Activated T-cell treated with anti-CD3 and anti-CD28 coated beads for 1 hour (primary cell): Measurements from ENCODE around the gene BAG2.
A peak's percentile ranks its signal among the peaks of the same experiment; 100 is the strongest.

Experiments
- DNase-seq: peaks from one replicate; pipeline ENCODE4 v3.0.0-alpha.2; 2020; ENCODE audit warnings: low read depth

Gene BAG2

GRCh38 chr6:57221936-57222742, 50.0 kb downstream of the BAG2 start, which contains the start of gene RAB23:
Gene RAB23 (minus strand): TSS chr6:57222307. CDS start chr6:57210380, 11,927 bp downstream.
- DNase-seq: peak; percentile 77

- no peak for DNase-seq
Measured at GRCh38 chr6:57222743-57223077, 50.6 kb downstream of the BAG2 start.

- DNase-seq: no peak
Measured at GRCh38 chr6:57224769-57225515, 52.8 kb downstream of the BAG2 start.

- DNase-seq: no peak
Measured at GRCh38 chr6:57226221-57226620, 54.1 kb downstream of the BAG2 start.
